Activated CD4-positive, alpha-beta T cell treated with anti-CD3 and anti-CD28 coated beads, Interleukin-2, Interleukin-4, amounts not matched to agents 100 ng/mL and 50 ng/mL, durations not matched to agents 16 hours and 8 hours (primary cell): ENCODE results near the gene ARL5C.
"Not testable (repeated sequence)": the region's sequence is repeated elsewhere in the genome, so short reads cannot be mapped to it uniquely, and the experiment has no call there.

ENCODE experiments used
- DNase-seq: peaks from one replicate; pipeline ENCODE4 v3.0.0-alpha.2; 2020; ENCODE audit warnings: low spot score

Gene ARL5C

GRCh38 chr17:39194089-39194984 lies 28.4 kb upstream of the ARL5C start:
- DNase-seq, result no peak

GRCh38 chr17:39193346-39193745 lies 27.4 kb upstream of the ARL5C start:
- no peak for DNase-seq

DNA sequence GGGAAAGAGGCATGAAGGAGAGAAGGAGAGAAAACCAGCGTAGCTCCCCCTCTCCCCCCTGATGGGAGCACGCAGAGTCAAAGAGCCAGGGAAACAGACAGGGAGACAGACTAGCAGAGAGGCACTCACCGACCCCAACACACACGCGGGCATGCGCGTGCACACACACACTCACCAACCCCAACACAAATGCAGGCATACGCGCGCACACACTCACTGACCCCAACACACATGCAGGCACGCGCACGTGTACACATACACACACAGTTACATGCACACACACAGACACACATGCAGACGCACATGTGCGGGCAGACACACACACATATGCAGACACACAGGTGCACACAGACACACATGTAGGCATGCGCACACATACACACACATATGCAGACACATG lies 26.9 kb upstream of the ARL5C start:
- DNase-seq, result no peak

DNA sequence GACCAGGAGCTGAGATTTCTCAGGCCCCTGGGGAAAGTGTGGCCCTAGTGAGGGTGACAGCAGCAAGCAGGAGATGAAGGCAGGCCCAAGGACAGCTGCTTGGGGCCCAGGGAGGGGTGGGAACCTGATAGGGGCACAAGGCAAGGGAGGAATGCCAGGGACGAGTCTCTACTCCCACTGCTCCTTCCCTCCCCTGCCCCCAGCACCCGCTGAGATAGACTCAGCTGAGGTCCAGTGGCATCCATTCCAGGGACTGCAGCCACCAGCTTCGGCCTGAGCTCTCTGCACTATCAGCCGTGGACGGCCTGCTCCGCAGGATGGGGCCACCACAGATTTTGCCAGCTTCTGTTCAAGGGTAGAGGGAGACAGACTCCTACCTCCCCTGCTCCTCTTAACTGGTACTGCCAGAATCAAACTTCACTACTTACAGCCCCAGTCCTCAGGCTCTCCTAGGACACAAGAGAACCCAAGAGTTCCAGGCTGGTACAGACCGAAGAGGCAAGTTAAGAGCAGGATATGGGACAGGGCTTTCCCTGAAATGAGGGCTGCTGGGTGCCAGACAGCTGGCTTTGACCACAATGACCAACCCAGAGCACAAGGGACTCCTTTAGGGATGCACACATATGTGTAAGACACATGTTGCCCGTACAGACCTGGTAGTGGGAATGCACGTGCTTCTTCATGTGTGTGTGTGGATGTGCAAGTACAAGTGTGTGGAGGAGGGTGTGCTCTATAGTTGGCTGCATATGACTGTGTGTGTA lies 26.0 kb upstream of the ARL5C start:
- DNase-seq, result no peak

- DNase-seq, result no peak
Observed at GRCh38 chr17:39187152-39187830, 21.3 kb upstream of the ARL5C start.

DNA sequence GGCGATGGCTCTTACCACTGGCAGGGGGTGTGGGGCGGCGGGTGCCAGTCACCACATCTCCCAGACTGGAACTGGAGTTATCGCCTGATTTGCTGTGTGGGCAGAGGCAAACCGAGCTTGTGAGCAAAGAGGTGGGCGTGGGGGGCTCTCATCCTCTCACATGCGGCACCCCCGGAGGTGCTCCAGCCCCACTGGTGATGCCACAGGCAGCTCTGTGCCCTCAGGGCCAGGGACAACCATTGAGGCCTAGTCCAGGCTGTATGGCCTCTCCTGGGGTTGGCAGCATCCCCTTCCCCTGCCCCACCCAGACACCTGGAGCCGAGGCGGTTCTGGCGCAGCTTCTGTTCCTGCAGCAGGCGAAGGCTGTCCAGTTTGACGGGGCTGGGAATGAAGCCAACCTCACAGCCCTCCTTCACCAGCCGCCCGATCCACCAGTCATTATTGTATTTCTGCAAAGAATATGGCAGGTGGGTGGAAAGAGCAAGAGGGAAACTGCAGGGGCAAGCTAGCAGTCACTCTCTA lies 20.6 kb upstream of the ARL5C start:
- DNase-seq, result no peak

- DNase-seq, result no peak
Observed at GRCh38 chr17:39183720-39184119, 17.8 kb upstream of the ARL5C start.

DNA sequence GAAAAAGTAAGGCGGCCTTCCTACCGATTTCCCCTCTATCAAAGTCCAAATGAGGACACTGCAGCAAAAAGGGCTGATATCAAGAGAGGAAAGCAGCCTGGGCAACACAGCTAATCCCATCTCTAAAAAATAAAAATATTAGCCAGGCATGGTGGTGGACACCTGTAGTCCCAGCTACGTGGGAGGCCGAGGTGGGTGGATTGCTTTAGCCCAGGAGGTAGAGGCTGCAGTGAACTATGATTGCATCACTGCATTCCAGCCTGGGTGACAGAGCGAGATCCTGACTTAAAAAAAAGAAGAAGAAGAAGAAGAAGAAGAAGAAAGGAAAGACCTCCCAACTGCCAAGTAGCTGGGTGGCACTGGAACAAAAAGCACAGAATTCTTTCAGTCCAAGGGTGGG lies 17.1 kb upstream of the ARL5C start:
- no peak for DNase-seq

GRCh38 chr17:39181303-39181702 lies 15.3 kb upstream of the ARL5C start:
- DNase-seq, result no peak

DNA sequence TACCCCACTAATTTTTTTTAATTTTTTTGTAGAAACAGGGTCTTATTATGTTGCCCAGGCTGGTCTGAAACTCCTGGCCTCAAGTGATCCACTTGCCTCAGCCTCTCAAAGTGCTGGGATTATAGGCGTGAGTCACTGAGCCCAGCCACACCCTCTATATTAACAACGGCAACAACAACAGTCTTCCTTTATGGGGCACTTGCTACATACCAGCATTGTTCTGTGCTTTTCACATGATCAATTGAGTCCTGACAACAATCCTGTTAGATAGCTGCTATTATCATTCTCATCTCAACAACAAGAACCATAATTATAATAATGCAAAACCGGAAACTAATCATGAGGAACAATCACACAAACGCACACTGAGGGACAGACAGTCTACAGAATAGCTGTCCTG lies 12.6 kb upstream of the ARL5C start:
- DNase-seq, result no peak

- DNase-seq, result no peak
Observed at GRCh38 chr17:39177256-39177655, 11.3 kb upstream of the ARL5C start.

DNA sequence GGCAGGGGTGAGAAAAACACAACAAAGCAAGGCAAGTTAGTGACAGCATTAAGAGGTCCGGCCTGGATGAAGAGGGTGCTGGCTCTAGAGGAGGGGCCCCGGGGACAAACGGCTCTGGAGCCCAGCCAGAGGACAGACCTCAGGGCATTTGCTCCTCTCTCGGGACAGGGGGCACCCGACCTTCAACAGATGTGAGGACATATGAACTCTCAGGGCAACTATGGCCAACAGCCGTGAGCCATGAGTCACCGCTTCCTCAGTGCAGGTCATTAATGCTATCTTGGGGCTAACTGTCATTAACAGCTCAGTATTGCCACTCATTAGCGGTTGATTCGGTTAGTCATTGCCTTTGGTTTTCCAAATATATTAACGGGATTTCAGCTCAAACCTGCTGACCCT lies 9.7 kb upstream of the ARL5C start:
- DNase-seq, result no peak

- peak; percentile 62 for DNase-seq
Observed at GRCh38 chr17:39174920-39175694, 9.1 kb upstream of the ARL5C start.

DNA sequence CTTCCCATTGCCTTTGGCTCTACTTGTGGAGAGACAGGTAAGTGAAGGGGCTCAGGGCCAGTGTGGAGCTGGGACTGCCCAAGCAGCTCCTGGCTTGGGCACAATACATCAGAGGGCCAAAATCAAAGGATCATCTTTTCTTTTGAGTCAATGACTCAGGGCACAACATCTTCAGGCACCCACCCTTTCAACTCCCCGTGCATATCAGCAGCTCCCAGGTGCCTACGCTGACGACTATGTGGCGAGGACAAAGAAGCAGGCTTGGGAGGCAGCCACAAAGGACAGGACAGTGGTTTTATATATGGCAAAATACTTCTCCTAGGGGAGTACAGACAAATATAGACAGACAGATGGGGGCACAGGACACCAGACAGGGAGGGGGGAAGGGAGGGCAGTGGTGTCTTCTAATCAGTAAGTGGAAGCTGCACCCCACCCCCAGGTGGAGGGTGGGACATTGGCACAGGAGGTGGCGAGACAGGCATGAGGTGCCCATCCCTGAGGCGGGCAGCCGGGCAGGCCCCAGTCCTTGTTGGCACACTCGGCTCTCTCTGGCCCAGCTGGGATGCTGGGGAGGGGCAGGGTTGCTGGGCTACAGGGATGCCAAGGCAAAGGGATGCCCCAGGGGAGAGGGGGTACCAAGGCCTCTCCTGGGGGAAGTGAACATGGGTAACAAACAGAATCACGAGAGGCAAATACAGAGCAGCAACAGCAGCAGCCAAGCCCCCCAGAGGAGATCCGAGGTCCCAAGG lies 7.7 kb upstream of the ARL5C start:
- no peak for DNase-seq

DNA sequence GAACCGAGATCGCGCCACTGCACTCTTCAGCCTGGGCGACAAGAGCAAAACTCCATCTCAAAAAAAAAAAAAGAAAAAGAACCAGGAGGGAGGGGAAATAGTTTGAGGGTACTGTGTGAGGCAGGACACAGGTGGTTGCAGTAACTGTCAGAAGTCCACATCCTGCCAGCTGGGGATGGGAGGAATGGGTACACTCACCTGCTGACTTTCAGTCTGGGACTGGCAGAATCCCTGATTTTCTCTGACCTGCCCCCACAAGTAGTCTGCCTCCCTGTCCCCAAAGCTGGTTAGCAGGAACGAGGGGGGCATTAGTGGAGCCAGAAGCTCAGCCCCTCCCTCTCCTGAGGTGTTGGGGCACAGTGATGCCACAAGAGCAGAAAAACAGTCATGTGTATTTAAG lies 7.1 kb upstream of the ARL5C start:
- no peak for DNase-seq

- DNase-seq, result no peak
Observed at GRCh38 chr17:39171933-39172332, 6.0 kb upstream of the ARL5C start.

GRCh38 chr17:39170558-39170957 lies 4.6 kb upstream of the ARL5C start:
- no peak for DNase-seq

GRCh38 chr17:39170109-39170508 lies 4.1 kb upstream of the ARL5C start:
- DNase-seq, result no peak

DNA sequence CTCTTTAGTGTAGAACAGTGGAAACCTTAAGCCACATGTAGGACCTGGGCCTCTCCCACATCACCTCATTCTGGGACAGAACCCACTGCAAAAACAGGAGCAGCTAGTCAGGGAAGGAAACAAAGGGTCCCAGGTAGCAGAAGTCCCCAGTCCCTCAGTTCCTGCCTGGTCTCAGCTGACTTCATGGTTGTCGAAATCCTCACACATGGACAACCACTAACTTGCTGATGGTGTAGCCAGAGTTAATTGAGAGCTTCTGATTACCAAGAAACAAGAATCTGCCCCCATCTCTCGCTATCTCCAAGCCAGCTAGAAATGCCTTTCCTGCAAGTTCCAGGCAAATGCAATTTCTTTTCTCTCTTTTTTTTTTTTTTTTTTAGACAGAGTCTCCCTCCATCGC lies 3.6 kb upstream of the ARL5C start:
- DNase-seq, result no peak

GRCh38 chr17:39169101-39169500 lies 3.1 kb upstream of the ARL5C start:
- no peak for DNase-seq

- DNase-seq, result not testable (repeated sequence)
Observed at GRCh38 chr17:39168503-39168902, 2.5 kb upstream of the ARL5C start.
